HEK293 (cell line): ENCODE results near the gene GGA3.

Source experiments
- CTCF ChIA-PET: fragments of 350-600 bp; formaldehyde crosslinking; extraction: SDS; loops from one replicate; lab custom pipeline; 2021; ENCODE audit warnings: antibody characterized with exemption; lab: Yijun Ruan, JAX
- POLR2A ChIA-PET: fragments of 300-600 bp; formaldehyde crosslinking; extraction: SDS; loops from one replicate; lab custom pipeline; 2020; ENCODE audit warnings: antibody characterized with exemption, inconsistent platforms; lab: Yijun Ruan, JAX
- H3K27ac ChIP-seq: fragments of 200-500 bp; sonication (Bioruptor generic); 2 replicates; pipeline ENCODE4 v1.5.1; 2014; ENCODE audit warnings: low read depth, low read length, control low read depth, inconsistent platforms; ENCODE audit errors: extremely low read depth
- H3K36me3 ChIP-seq, 2 experiments: fragments of 200-500 bp in 1 of 2; sonication (Bioruptor generic) in 1 of 2; 1 replicate in 1 of 2; 2 replicates in 1 of 2; pipeline ENCODE4 v1.5.1; 2014 to 2017; ENCODE audit warnings: inconsistent platforms in 2 of 2, low read length in 2 of 2; ENCODE audit not compliant: control insufficient read depth in 2 of 2, insufficient read depth in 1 of 2
- H3K4me1 ChIP-seq: fragments of 200-500 bp; sonication (Bioruptor generic); 2 replicates; pipeline ENCODE4 v1.5.1; 2014; ENCODE audit warnings: mild to moderate bottlenecking, low read length, inconsistent platforms; ENCODE audit not compliant: control insufficient read depth, insufficient read depth
- H3K4me3 ChIP-seq: 2 replicates; pipeline ENCODE4 v1.5.1; 2011; ENCODE audit warnings: low read depth, mild to moderate bottlenecking, control low read depth, low read length, moderate library complexity
- H3K9me3 ChIP-seq: fragments of 200-500 bp; sonication (Bioruptor generic); 2 replicates; pipeline ENCODE4 v1.5.1; 2014; ENCODE audit warnings: low read depth, low read length, inconsistent platforms; ENCODE audit not compliant: control insufficient read depth, insufficient read depth
- HIC1 ChIP-seq: fragments of 450-650 bp; formaldehyde crosslinking; IDR thresholded peaks from 2 replicates; pipeline ENCODE4 v1.5.1; 2016; ENCODE audit warnings: missing biosample characterization, missing genetic modification characterization
- KLF1 ChIP-seq: fragments of 450-650 bp; formaldehyde crosslinking; IDR thresholded peaks from 2 replicates; pipeline ENCODE4 v1.5.1; 2016; ENCODE audit warnings: missing biosample characterization, missing genetic modification characterization
- KLF16 ChIP-seq: fragments of 450-650 bp; formaldehyde crosslinking; IDR thresholded peaks from 2 replicates; pipeline ENCODE4 v1.5.1; 2017; ENCODE audit warnings: missing biosample characterization, missing genetic modification characterization
- MYNN ChIP-seq: fragments of 450-650 bp; formaldehyde crosslinking; IDR thresholded peaks from 2 replicates; pipeline ENCODE4 v1.5.1; 2016; ENCODE audit warnings: missing biosample characterization, missing genetic modification characterization, borderline replicate concordance
- SP2 ChIP-seq: fragments of 450-650 bp; formaldehyde crosslinking; IDR thresholded peaks from 2 replicates; pipeline ENCODE4 v1.5.1; 2016; ENCODE audit warnings: missing biosample characterization, missing genetic modification characterization
- YY1 ChIP-seq: fragments of 450-650 bp; formaldehyde crosslinking; IDR thresholded peaks from 2 replicates; pipeline ENCODE4 v1.5.1; 2018; ENCODE audit warnings: missing biosample characterization, missing genetic modification characterization
- ZBTB20 ChIP-seq: fragments of 450-650 bp; formaldehyde crosslinking; IDR thresholded peaks from 2 replicates; pipeline ENCODE4 v1.5.1; 2016; ENCODE audit warnings: missing biosample characterization, missing genetic modification characterization
- ZBTB26 ChIP-seq: fragments of 450-650 bp; formaldehyde crosslinking; optimal IDR thresholded peaks from 2 replicates; pipeline ENCODE3; 2016; ENCODE audit warnings: missing biosample characterization, mild to moderate bottlenecking, missing genetic modification characterization
- ZBTB44 ChIP-seq: fragments of 450-650 bp; IDR thresholded peaks from 2 replicates; pipeline ENCODE4 v1.5.1; 2018; ENCODE audit warnings: missing biosample characterization, mild to moderate bottlenecking, missing genetic modification characterization
- ZBTB8A ChIP-seq: fragments of 450-650 bp; formaldehyde crosslinking; IDR thresholded peaks from 2 replicates; pipeline ENCODE4 v1.5.1; 2016; ENCODE audit warnings: missing biosample characterization, missing genetic modification characterization
- ZFP37 ChIP-seq: fragments of 450-650 bp; formaldehyde crosslinking; IDR thresholded peaks from 2 replicates; pipeline ENCODE4 v1.5.1; 2016; ENCODE audit warnings: missing biosample characterization, missing genetic modification characterization
- ZNF2 ChIP-seq: fragments of 450-650 bp; formaldehyde crosslinking; IDR thresholded peaks from 2 replicates; pipeline ENCODE4 v1.5.1; 2016; ENCODE audit warnings: missing biosample characterization, missing genetic modification characterization
- ZNF24 ChIP-seq: fragments of 450-650 bp; formaldehyde crosslinking; IDR thresholded peaks from 2 replicates; pipeline ENCODE4 v1.5.1; 2016; ENCODE audit warnings: missing biosample characterization, missing genetic modification characterization
- ZNF394 ChIP-seq: fragments of 450-650 bp; formaldehyde crosslinking; IDR thresholded peaks from 2 replicates; pipeline ENCODE4 v1.5.1; 2016; ENCODE audit warnings: missing biosample characterization, missing genetic modification characterization, mild to moderate bottlenecking, moderate library complexity, borderline replicate concordance
- ZNF513 ChIP-seq: fragments of 450-650 bp; IDR thresholded peaks from 2 replicates; pipeline ENCODE4 v1.5.1; 2018; ENCODE audit warnings: missing biosample characterization, missing genetic modification characterization
- ZNF580 ChIP-seq: fragments of 450-650 bp; formaldehyde crosslinking; IDR thresholded peaks from 2 replicates; pipeline ENCODE4 v1.5.1; 2016; ENCODE audit warnings: missing biosample characterization, missing genetic modification characterization
- ZNF585B ChIP-seq: fragments of 450-650 bp; formaldehyde crosslinking; IDR thresholded peaks from 2 replicates; pipeline ENCODE4 v1.5.1; 2016; ENCODE audit warnings: missing biosample characterization, missing genetic modification characterization
- ZNF660 ChIP-seq: fragments of 450-650 bp; IDR thresholded peaks from 2 replicates; pipeline ENCODE4 v1.5.1; 2018; ENCODE audit warnings: missing biosample characterization, mild to moderate bottlenecking, missing genetic modification characterization
- ZNF785 ChIP-seq: fragments of 450-650 bp; formaldehyde crosslinking; IDR thresholded peaks from 2 replicates; pipeline ENCODE4 v1.5.1; 2016; ENCODE audit warnings: missing biosample characterization, missing genetic modification characterization
- ZNF792 ChIP-seq: fragments of 450-650 bp; formaldehyde crosslinking; IDR thresholded peaks from 2 replicates; pipeline ENCODE4 v1.5.1; 2016; ENCODE audit warnings: missing biosample characterization, missing genetic modification characterization
- ZSCAN5A ChIP-seq: fragments of 450-650 bp; formaldehyde crosslinking; IDR thresholded peaks from 2 replicates; pipeline ENCODE4 v1.5.1; 2016; ENCODE audit warnings: missing biosample characterization, missing genetic modification characterization
- TF ChIP-seq, protein P1 (sequence below): fragments of 450-650 bp; formaldehyde crosslinking; conservative IDR thresholded peaks from 2 replicates; pipeline ENCODE4 v1.5.1; 2016; ENCODE audit warnings: low read depth, missing biosample characterization, missing genetic modification characterization

Gene GGA3

GRCh38 chr17:75261336-75262111 lies at the start of gene GGA3, which contains the start of gene MRPS7:
Gene GGA3 (minus strand): TSS chr17:75261606. CDS start chr17:75261587, 19 bp downstream.
Gene MRPS7 (plus strand): TSS chr17:75261879. CDS start chr17:75261901, 22 bp downstream.
- ChIA-PET POLR2A (interaction anchor here (0.5 to 3.7 kb wide), 25 partner anchors 9 to 289 kb away, joined by 3 to 90 read pairs (median 4); partner anchors contain the start of genes GRB2, HID1, LLGL2 and MIF4GD), CTCF (interaction anchor here (0.6 to 6.3 kb wide), 17 partner anchors 9 to 398 kb away, joined by 3 to 74 read pairs (median 5); partner anchors contain the start of genes ARMC7, MIF4GD and SLC25A19)
- Histone ChIP-seq H3K9me3 (no peaks in the 10 kb centered on the region), H3K4me1 (peaks cover 5% of the 10 kb centered on the region; the same call in 1 of the 2 replicates), H3K4me3 (peak within 1 kb of the TSS; percentile 99), H3K27ac (peak within 1 kb of the TSS; percentile 99), H3K36me3 (peaks cover 29 to 41% of the 10 kb centered on the region in 2 experiments)
- TF ChIP-seq ZNF660 (tag by site-specific recombination) (peak; percentile 95), ZBTB20 (tag by site-specific recombination) (peak; percentile 48; the same call in 1 of the 2 replicates), ZNF585B (tag by site-specific recombination) (no peak), KLF16 (tag by site-specific recombination) (peak; percentile 93), ZNF580 (tag by site-specific recombination) (peak; percentile 32; the same call in 1 of the 2 replicates), ZNF792 (tag by site-specific recombination) (no peak), ZNF24 (peak; percentile 60; the same call in 1 of the 2 replicates), SP2 (tag by site-specific recombination) (peak; percentile 69), YY1 (tag by site-specific recombination) (peak; percentile 95), ZNF785 (tag by site-specific recombination) (no peak), ZBTB8A (tag by site-specific recombination) (peak; percentile 93), ZFP37 (tag by site-specific recombination) (peak; percentile 34; the same call in 1 of the 2 replicates), ZNF2 (tag by site-specific recombination) (peak; percentile 65; the same call in 1 of the 2 replicates), KLF1 (tag by site-specific recombination) (peak; percentile 78), ZSCAN5A (tag by site-specific recombination) (0 out of 2 replicates have a peak, but pooled peaks have one; percentile 28), ZBTB26 (tag by site-specific recombination) (peak; percentile 95), ZBTB44 (tag by site-specific recombination) (peak; percentile 74; the same call in 1 of the 2 replicates), HIC1 (tag by site-specific recombination) (peak; percentile 98), ZNF394 (tag by site-specific recombination) (peak; percentile 80; the same call in 1 of the 2 replicates), ZNF513 (peak; percentile 29; the same call in 1 of the 2 replicates), MYNN (tag by site-specific recombination) (no peak)
- TF ChIP-seq, protein P1, sequence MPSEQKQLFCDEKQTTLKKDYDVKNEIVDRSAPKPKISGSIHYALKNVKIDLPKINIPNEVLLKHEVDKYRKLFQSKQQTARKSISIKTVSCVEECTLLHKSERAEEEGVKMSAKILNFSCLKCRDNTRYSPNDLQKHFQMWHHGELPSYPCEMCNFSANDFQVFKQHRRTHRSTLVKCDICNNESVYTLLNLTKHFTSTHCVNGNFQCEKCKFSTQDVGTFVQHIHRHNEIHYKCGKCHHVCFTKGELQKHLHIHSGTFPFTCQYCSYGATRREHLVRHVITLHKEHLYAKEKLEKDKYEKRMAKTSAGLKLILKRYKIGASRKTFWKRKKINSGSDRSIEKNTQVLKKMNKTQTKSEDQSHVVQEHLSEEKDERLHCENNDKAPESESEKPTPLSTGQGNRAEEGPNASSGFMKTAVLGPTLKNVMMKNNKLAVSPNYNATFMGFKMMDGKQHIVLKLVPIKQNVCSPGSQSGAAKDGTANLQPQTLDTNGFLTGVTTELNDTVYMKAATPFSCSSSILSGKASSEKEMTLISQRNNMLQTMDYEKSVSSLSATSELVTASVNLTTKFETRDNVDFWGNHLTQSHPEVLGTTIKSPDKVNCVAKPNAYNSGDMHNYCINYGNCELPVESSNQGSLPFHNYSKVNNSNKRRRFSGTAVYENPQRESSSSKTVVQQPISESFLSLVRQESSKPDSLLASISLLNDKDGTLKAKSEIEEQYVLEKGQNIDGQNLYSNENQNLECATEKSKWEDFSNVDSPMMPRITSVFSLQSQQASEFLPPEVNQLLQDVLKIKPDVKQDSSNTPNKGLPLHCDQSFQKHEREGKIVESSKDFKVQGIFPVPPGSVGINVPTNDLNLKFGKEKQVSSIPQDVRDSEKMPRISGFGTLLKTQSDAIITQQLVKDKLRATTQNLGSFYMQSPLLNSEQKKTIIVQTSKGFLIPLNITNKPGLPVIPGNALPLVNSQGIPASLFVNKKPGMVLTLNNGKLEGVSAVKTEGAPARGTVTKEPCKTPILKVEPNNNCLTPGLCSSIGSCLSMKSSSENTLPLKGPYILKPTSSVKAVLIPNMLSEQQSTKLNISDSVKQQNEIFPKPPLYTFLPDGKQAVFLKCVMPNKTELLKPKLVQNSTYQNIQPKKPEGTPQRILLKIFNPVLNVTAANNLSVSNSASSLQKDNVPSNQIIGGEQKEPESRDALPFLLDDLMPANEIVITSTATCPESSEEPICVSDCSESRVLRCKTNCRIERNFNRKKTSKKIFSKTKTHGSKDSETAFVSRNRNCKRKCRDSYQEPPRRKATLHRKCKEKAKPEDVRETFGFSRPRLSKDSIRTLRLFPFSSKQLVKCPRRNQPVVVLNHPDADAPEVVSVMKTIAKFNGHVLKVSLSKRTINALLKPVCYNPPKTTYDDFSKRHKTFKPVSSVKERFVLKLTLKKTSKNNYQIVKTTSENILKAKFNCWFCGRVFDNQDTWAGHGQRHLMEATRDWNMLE (tag by site-specific recombination) = peak; percentile 42; the same call in 1 of the 2 replicates
